ENCODE results near the gene JTB.

DNA sequence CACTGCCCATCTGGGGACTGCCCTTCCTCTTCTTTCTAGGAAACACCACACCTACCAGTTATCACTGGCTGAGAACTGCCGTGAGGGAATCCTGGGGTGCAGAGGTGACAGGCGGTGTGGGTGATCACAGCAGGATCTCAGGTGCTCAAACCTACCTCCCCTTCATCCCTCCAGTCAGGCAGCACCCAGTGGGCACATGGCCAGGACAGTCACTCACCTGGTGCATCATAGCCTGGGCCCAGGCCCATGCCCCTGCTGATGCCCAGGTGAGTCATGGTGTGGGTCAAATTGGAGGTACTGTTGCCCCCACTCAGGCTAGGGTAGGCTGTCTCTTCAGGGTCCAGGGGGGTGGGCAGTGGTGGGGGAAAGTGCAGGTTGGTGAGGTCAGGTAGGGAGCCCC is 25.7 kb downstream of the JTB start:
- TF ChIP-seq CTCF (IDR thresholded peaks at IDR 0.05; ENCODE audit: low read length) (no peak), EZH2 (IDR thresholded peaks at IDR 0.05; ENCODE audit: borderline replicate concordance, low read length) (no peak)

All from OCI-LY1 (cell line).